ENCODE measurements around the gene PPP2R2B.

- no peak for TF ChIP-seq ZNF274 (IDR thresholded peaks at IDR 0.05; ENCODE audit: low read depth, low read length)
- no peak for TF ChIP-seq SUZ12 (IDR thresholded peaks at IDR 0.05; ENCODE audit: extremely low read depth, insufficient read depth, insufficient read length)
Measured at GRCh38 chr5:146704949-146705665, 173.4 kb downstream of the PPP2R2B start.

Data from NT2/D1 (cell line).